PC-3 (cell line): ENCODE results near the gene KCTD6. TPM values are rescaled to one million over a fixed set of nuclear protein-coding genes. Genes with fewer than 3 reads are reported as not detected.

Experiments used
- ATAC-seq: fragments of 200-7000 bp; cut with Tn5 transposase; 2 replicates; pipeline ENCODE4 v1.9.1; 2020; ENCODE audit warnings: mild to moderate bottlenecking, moderate library complexity
- BruUV-seq: library from RNA; stranded (reverse); fragments of 400-500 nt; replicated peaks from 2 replicates; lab custom pipeline; 2021; lab: Mats Ljungman, UMichigan
- CTCF ChIA-PET: fragments of 300-600 bp; sonication (Branson Sonifier 250); formaldehyde crosslinking; loops from one replicate; lab custom pipeline; 2022; ENCODE audit warnings: antibody characterized with exemption; lab: Charles Lee
- POLR2A ChIA-PET: fragments of 300-600 bp; sonication (Branson Sonifier 250); formaldehyde crosslinking; loops from one replicate; lab custom pipeline; 2022; ENCODE audit warnings: antibody characterized with exemption; ENCODE audit not compliant: unreplicated experiment; lab: Charles Lee
- DNase-seq: peaks from one replicate; pipeline ENCODE4 v3.0.0-alpha.2; 2015
- H2AFZ ChIP-seq: fragments of 300-600 bp; sonication (generic); 2 replicates; pipeline ENCODE4 v1.6.0; 2016; ENCODE audit warnings: antibody characterized with exemption, low read length
- H3F3A ChIP-seq: fragments of 300-600 bp; sonication (generic); one replicate; pipeline ENCODE4 v1.6.0; 2017; ENCODE audit warnings: antibody characterized with exemption, low read length, control low read depth, mild to moderate bottlenecking; ENCODE audit not compliant: unreplicated experiment
- H3K27ac ChIP-seq: fragments of 300-600 bp; sonication (generic); 2 replicates; pipeline ENCODE4 v1.5.1; 2016; ENCODE audit warnings: mild to moderate bottlenecking, low read length
- H3K27me3 ChIP-seq: fragments of 300-600 bp; sonication (generic); 2 replicates; pipeline ENCODE4 v1.6.1; 2016; ENCODE audit warnings: low read length, mixed read lengths
- H3K36me3 ChIP-seq: fragments of 300-600 bp; sonication (generic); 2 replicates; pipeline ENCODE4 v1.6.1; 2016; ENCODE audit warnings: low read depth, mixed run types, low read length, mixed read lengths
- H3K4me1 ChIP-seq: fragments of 300-600 bp; sonication (generic); 2 replicates; pipeline ENCODE4 v1.5.1; 2016; ENCODE audit warnings: low read length; ENCODE audit not compliant: insufficient read depth
- H3K4me2 ChIP-seq: fragments of 300-600 bp; sonication (generic); 2 replicates; pipeline ENCODE4 v1.6.0; 2016; ENCODE audit warnings: low read length
- H3K4me3 ChIP-seq: fragments of 300-600 bp; sonication (generic); 2 replicates; pipeline ENCODE4 v1.5.1; 2016; ENCODE audit warnings: mild to moderate bottlenecking, low read length, mixed read lengths
- H3K79me2 ChIP-seq: fragments of 300-600 bp; sonication (generic); 2 replicates; pipeline ENCODE4 v1.6.1; 2017; ENCODE audit warnings: low read length, mixed read lengths
- H3K9ac ChIP-seq: fragments of 300-600 bp; sonication (generic); 2 replicates; pipeline ENCODE4 v1.6.0; 2016; ENCODE audit warnings: mild to moderate bottlenecking, low read length
- H3K9me2 ChIP-seq: fragments of 300-600 bp; sonication (generic); replicated peaks from 2 replicates; pipeline ENCODE4 v1.6.1; 2016; ENCODE audit warnings: mixed run types, low read length, mixed read lengths
- H3K9me3 ChIP-seq: fragments of 300-600 bp; sonication (generic); 2 replicates; pipeline ENCODE4 v1.6.1; 2016; ENCODE audit warnings: low read length, mixed read lengths
- H4K20me1 ChIP-seq: fragments of 300-600 bp; sonication (generic); 2 replicates; pipeline ENCODE4 v1.6.1; 2016; ENCODE audit warnings: low read length, mixed read lengths
- EZH2 ChIP-seq: fragments of 300-600 bp; sonication (generic); IDR thresholded peaks from one replicate; pipeline ENCODE4 v1.6.1; 2017; ENCODE audit warnings: antibody characterized with exemption, mild to moderate bottlenecking, low read length; ENCODE audit not compliant: unreplicated experiment
- EZH2phosphoT487 ChIP-seq: fragments of 300-600 bp; sonication (generic); IDR thresholded peaks from 2 replicates; pipeline ENCODE4 v1.6.1; 2018; ENCODE audit warnings: mild to moderate bottlenecking, antibody characterized with exemption, low read length, borderline replicate concordance
- intact Hi-C: fragments of 100-400 bp; cut with micrococcal nuclease; formaldehyde crosslinking; loops from 2 replicates; pipeline ENCODE4 v1.9.0; 2023
- total RNA-seq: library from RNA; depleted of rRNA; stranded (reverse); fragments of >200 nt; gene quantifications from 2 replicates; pipeline ENCODE4 v1.2.3, GENCODE V29; 2014
- TF ChIP-seq, protein P1 (sequence below): fragments of 300-600 bp; sonication (generic); conservative IDR thresholded peaks from 2 replicates; pipeline ENCODE4 v1.5.1; 2017; ENCODE audit warnings: antibody characterized with exemption, low read depth, mild to moderate bottlenecking, low read length

The KCTD6 gene
- total RNA-seq, 1 experiment from 2014 or later: 13.1 TPM

DNA sequence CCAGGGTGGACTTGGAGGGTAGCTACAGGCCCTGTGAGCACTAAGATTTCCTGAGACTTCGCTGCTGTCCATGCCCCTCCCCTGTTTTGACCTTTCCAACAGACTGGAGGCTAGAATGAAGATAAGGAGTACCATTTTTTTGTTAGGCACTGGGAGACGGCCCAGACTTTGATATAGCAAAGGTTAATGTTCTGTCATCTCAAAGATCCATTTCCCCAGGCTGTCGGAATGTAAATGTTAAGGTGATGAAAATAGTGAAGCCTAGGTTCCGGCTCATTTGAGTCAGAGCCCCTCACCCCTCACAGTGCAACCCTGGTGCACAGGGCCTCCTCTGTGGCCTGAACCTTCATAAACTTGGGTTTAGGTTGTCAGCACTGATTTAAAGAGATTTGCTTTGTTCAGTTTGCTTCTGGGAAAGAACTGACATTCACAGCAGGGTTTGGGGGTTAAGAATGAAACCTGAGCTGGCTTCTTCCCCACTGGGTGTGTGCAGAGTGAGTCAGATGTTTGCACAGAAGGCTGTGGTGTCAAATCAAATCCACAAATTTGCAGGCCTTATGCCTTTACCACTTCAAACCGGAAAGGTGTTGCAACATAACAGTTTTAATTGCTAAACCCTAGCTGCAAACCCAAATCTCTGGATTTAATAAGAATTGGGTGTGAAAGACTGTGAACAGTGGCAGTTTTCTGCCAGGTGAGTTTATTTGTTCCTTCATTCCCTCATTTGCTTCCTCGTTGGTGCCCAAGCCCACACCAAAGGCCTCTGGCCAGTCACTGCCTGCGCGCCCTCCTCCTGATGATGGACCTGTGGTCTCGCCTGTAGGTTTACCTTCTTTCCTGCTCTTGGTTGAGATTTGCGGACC, 20.6 kb upstream of the KCTD6 start:
- H3K9ac ChIP-seq: peak overlapping the region; percentile 54

DNA sequence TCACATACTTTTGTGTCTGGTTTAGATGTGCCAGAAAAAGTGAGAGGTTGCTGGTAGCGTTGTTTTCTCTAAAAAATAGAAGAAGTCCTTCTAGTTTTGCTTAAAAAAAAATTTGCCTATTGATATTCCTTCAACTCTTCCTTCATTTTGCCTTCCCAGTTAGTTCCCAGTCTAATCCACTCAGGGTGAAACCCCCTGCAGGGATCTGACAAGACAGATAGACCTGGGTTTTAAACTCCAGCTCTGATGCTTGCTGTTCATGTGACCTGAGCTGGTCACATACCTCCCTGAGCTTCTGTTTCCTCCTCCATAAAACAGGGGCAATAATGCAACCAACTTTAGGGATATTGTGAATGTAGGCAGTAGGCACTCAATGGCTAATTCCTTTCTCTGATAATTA, 18.6 kb upstream of the KCTD6 start:
- Histone ChIP-seq H3K4me3 (no peak overlapping the region), H3F3A (peaks cover 6% of the 10 kb centered on the region), H3K9me2 (no peaks in the 10 kb centered on the region), H4K20me1 (no peaks in the 10 kb centered on the region), H3K27me3 (no peaks in the 10 kb centered on the region), H3K4me2 (no peak overlapping the region), H3K9ac (no peak overlapping the region), H2AFZ (no peak overlapping the region), H3K9me3 (no peaks in the 10 kb centered on the region), H3K27ac (no peak overlapping the region), H3K36me3 (no peaks in the 10 kb centered on the region), H3K79me2 (no peaks in the 10 kb centered on the region), H3K4me1 (peaks cover 27% of the 10 kb centered on the region)
- ChIA-PET CTCF (no interaction called here), POLR2A (no interaction called here)
- ATAC-seq (no peak), DNase-seq (no peak)
- BruUV-seq: no TSS peak
- no peak for TF ChIP-seq EZH2
- no peak for TF ChIP-seq EZH2phosphoT487
- TF ChIP-seq, protein P1, sequence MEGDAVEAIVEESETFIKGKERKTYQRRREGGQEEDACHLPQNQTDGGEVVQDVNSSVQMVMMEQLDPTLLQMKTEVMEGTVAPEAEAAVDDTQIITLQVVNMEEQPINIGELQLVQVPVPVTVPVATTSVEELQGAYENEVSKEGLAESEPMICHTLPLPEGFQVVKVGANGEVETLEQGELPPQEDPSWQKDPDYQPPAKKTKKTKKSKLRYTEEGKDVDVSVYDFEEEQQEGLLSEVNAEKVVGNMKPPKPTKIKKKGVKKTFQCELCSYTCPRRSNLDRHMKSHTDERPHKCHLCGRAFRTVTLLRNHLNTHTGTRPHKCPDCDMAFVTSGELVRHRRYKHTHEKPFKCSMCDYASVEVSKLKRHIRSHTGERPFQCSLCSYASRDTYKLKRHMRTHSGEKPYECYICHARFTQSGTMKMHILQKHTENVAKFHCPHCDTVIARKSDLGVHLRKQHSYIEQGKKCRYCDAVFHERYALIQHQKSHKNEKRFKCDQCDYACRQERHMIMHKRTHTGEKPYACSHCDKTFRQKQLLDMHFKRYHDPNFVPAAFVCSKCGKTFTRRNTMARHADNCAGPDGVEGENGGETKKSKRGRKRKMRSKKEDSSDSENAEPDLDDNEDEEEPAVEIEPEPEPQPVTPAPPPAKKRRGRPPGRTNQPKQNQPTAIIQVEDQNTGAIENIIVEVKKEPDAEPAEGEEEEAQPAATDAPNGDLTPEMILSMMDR: no peak
- intact Hi-C loops: no loop called here

More for the DNA sequence above, 20.6 kb upstream of the KCTD6 start:
- ChIA-PET POLR2A (no interaction called here), CTCF (interaction anchor here (0.8 kb wide), 1 partner anchor 20 kb away, joined by 4 read pairs; the partner anchor contains the start of gene KCTD6)
- Histone ChIP-seq H3K4me2 (peak overlapping the region; percentile 72), H3K79me2 (no peaks in the 10 kb centered on the region), H4K20me1 (no peaks in the 10 kb centered on the region), H3K4me1 (peaks cover 27% of the 10 kb centered on the region), H3K9me3 (no peaks in the 10 kb centered on the region), H3K27me3 (no peaks in the 10 kb centered on the region), H3K27ac (peak overlapping the region; percentile 83), H3K9me2 (no peaks in the 10 kb centered on the region), H3K4me3 (peak overlapping the region; percentile 6; the same call in 1 of the 2 replicates), H2AFZ (no peak overlapping the region), H3K36me3 (no peaks in the 10 kb centered on the region), H3F3A (peaks cover 6% of the 10 kb centered on the region)
- intact Hi-C loops: loop anchor here (1.0 to 2.0 kb wide), 3 partner anchors 20 to 62 kb away; no protein-coding TSS in a partner anchor
- ATAC-seq (peak; percentile 98), DNase-seq (peak; percentile 97)
- no peak for TF ChIP-seq EZH2
- TF ChIP-seq EZH2phosphoT487: peak; percentile 82
- no TSS peak for BruUV-seq

DNA sequence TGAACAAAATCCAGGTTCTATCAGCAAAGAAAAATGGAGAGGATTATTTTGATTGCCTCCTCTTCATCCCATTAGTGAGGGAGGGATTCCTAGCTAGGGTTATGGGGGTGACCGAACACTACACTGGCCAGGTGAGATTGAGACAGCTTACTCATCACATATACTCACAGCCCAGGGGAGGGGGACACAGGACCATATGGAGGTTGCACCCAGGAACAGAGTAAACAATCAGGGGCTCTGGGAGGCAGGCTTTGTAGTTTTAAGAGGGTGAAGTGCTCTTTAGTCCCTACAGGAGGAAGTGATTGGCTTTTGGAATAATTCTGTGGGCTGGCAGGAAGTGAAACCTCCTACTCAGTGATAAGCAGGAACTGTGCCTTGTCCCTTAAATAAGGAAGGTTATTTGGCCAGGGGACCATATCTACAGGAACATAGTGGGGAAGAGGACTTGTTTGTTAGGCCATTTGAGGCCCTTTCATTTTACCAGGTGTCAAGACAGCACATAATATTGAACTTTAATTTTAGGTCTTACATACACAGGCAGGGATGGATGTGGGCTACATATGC, 17.5 kb upstream of the KCTD6 start:
- no peak overlapping the region for H3K27ac ChIP-seq
- H2AFZ ChIP-seq: no peak overlapping the region
- intact Hi-C loops: no loop called here
- DNase-seq: no peak
- H3K79me2 ChIP-seq: no peaks in the 10 kb centered on the region
- TF ChIP-seq, protein P1: no peak
- TF ChIP-seq EZH2phosphoT487 (no peak), EZH2 (no peak)
- H3K9me3 ChIP-seq: no peaks in the 10 kb centered on the region
- no peak overlapping the region for H3K4me2 ChIP-seq
- H3K36me3 ChIP-seq: no peaks in the 10 kb centered on the region
- BruUV-seq: no TSS peak
- ChIA-PET POLR2A (no interaction called here), CTCF (interaction anchor here (0.5 kb wide), 1 partner anchor 140 kb away, joined by 4 read pairs; no protein-coding TSS in a partner anchor)
- H3K9me2 ChIP-seq: no peaks in the 10 kb centered on the region
- peaks cover 6% of the 10 kb centered on the region for H3F3A ChIP-seq
- H3K9ac ChIP-seq: no peak overlapping the region
- no peaks in the 10 kb centered on the region for H3K27me3 ChIP-seq
- peaks cover 27% of the 10 kb centered on the region for H3K4me1 ChIP-seq
- no peak overlapping the region for H3K4me3 ChIP-seq
- ATAC-seq: no peak
- H4K20me1 ChIP-seq: no peaks in the 10 kb centered on the region
